Fibroblast of lung (primary cell): Measurements from ENCODE around the gene TMEM82. TPM values are rescaled to one million over a fixed set of nuclear protein-coding genes. Genes with fewer than 3 reads are reported as not detected.
A peak's percentile ranks its signal among the peaks of the same experiment; 100 is the strongest.

Source experiments
- DNase-seq, 2 donors: peaks; one replicate each; pipeline versions ENCODE4 v3.0.0 to v3.0.0-alpha.2; 2010; ENCODE audit warnings: low read depth in 2 of 2
- H2AFZ ChIP-seq: 2 replicates; pipeline ENCODE4 v1.5.1; 2012; ENCODE audit warnings: low read length, control low read depth, inconsistent platforms
- H3K27ac ChIP-seq: 2 replicates; pipeline ENCODE4 v1.5.1; 2011; ENCODE audit warnings: low read length, control low read depth; ENCODE audit not compliant: insufficient read depth
- H3K27me3 ChIP-seq: 2 replicates; pipeline ENCODE4 v1.5.1; 2011; ENCODE audit warnings: mild to moderate bottlenecking, low read length; ENCODE audit not compliant: control insufficient read depth, insufficient read depth
- H3K36me3 ChIP-seq: 2 replicates; pipeline ENCODE4 v1.5.1; 2011; ENCODE audit warnings: low read length; ENCODE audit not compliant: control insufficient read depth, insufficient read depth
- H3K4me1 ChIP-seq: 2 replicates; pipeline ENCODE4 v1.5.1; 2011; ENCODE audit warnings: low read length; ENCODE audit not compliant: control insufficient read depth, insufficient read depth; ENCODE audit errors: extremely low read depth
- H3K4me2 ChIP-seq: 2 replicates; pipeline ENCODE4 v1.5.1; 2011; ENCODE audit warnings: low read length, control low read depth; ENCODE audit not compliant: insufficient read depth; ENCODE audit errors: extremely low read depth
- H3K4me3 ChIP-seq, 4 experiments: fragments of 200-600 bp in 1 of 4; sonication (generic) in 1 of 4; replicated peaks in 1 of 4; 2 replicates each; pipeline ENCODE4 v1.5.1; 2011 to 2016; ENCODE audit warnings: low read length in 4 of 4, low read depth in 3 of 4, mild to moderate bottlenecking in 3 of 4, control low read depth in 2 of 4, inconsistent platforms in 1 of 4, mixed read lengths in 1 of 4; ENCODE audit not compliant: insufficient read depth in 1 of 4; ENCODE audit errors: control extremely low read depth in 1 of 4
- H3K79me2 ChIP-seq: 2 replicates; pipeline ENCODE4 v1.5.1; 2012; ENCODE audit warnings: mild to moderate bottlenecking, low read length, inconsistent platforms; ENCODE audit not compliant: control insufficient read depth, insufficient read depth
- H3K9ac ChIP-seq: 2 replicates; pipeline ENCODE4 v1.5.1; 2011; ENCODE audit warnings: mild to moderate bottlenecking, low read length, control low read depth; ENCODE audit not compliant: insufficient read depth
- H3K9me3 ChIP-seq: 2 replicates; pipeline ENCODE4 v1.5.1; 2012; ENCODE audit warnings: low read depth, low read length; ENCODE audit not compliant: control insufficient read depth, insufficient read depth
- H4K20me1 ChIP-seq: 2 replicates; pipeline ENCODE4 v1.5.1; 2011; ENCODE audit warnings: low read length; ENCODE audit not compliant: control insufficient read depth, insufficient read depth; ENCODE audit errors: extremely low read depth
- EZH2 ChIP-seq: IDR thresholded peaks from 2 replicates; pipeline ENCODE4 v1.5.1; 2012; ENCODE audit warnings: low read length, control low read depth, mild to moderate bottlenecking; ENCODE audit errors: missing control alignments
- polyA plus RNA-seq, 2 donors: library from polyadenylated mRNA; depleted of rRNA in 1 of 2; stranded (reverse) in 1 of 2; unstranded in 1 of 2; fragments of >200 nt; gene quantifications; 2 replicates each; pipeline ENCODE4 v1.2.1, GENCODE V29; 2011 to 2012; ENCODE audit warnings: missing spikeins in 1 of 2
- total RNA-seq: library from RNA; depleted of rRNA; stranded (reverse); fragments of >200 nt; gene quantifications from 2 replicates; pipeline ENCODE4 v1.2.1, GENCODE V29; 2014
- TF ChIP-seq, protein P1 (sequence below), 2 donors: IDR thresholded peaks in 1 of 2; conservative IDR thresholded peaks in 1 of 2; 1 replicate in 1 of 2; 2 replicates in 1 of 2; pipeline ENCODE4 v1.5.1; 2011 to 2012; ENCODE audit warnings: low read length in 2 of 2, control low read depth in 1 of 2, inconsistent platforms in 1 of 2, low read depth in 1 of 2, mild to moderate bottlenecking in 1 of 2

The TMEM82 gene
- total and polyA plus RNA-seq, 2 donors (not counting 1 experiment from before 2014, with no cell fraction given): not detected

DNA sequence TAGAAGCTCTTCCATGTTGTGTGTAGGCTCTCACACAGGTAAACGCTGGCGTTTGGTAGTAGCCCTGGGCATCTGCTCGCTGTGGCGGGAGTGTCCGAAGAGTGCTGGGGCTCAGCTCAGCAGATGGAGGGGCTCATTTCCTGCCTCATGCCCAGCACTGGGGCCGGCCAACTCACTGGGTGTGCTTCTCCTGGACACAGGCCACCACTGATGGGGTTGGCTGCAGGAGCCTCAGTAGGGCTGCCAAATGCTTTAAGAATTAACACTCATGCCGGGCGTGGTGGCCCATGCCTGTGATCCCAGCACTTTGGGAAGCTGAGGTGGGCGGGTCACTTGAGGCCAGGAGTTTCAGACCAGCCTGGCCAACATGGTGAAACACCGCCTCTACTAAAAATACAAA is 44.3 kb downstream of the TMEM82 start:
- DNase-seq: peak; percentile 72 to 79
- H2AFZ ChIP-seq: no peak overlapping the region
- TF ChIP-seq, protein P1, sequence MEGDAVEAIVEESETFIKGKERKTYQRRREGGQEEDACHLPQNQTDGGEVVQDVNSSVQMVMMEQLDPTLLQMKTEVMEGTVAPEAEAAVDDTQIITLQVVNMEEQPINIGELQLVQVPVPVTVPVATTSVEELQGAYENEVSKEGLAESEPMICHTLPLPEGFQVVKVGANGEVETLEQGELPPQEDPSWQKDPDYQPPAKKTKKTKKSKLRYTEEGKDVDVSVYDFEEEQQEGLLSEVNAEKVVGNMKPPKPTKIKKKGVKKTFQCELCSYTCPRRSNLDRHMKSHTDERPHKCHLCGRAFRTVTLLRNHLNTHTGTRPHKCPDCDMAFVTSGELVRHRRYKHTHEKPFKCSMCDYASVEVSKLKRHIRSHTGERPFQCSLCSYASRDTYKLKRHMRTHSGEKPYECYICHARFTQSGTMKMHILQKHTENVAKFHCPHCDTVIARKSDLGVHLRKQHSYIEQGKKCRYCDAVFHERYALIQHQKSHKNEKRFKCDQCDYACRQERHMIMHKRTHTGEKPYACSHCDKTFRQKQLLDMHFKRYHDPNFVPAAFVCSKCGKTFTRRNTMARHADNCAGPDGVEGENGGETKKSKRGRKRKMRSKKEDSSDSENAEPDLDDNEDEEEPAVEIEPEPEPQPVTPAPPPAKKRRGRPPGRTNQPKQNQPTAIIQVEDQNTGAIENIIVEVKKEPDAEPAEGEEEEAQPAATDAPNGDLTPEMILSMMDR (conservative IDR thresholded peaks at IDR 0.05 in 1 of 2, IDR thresholded peaks at IDR 0.05 in 1 of 2; ENCODE audit: low read depth in 1 of 2, low read length in 2 of 2): no peak
- no peak for TF ChIP-seq EZH2

GRCh38 chr1:15788624-15789301 is 46.5 kb downstream of the TMEM82 start:
- Histone ChIP-seq H3K9ac (no peak overlapping the region), H3K4me1 (peaks cover 4% of the 10 kb centered on the region), H3K27me3 (no peaks in the 10 kb centered on the region), H3K9me3 (no peaks in the 10 kb centered on the region), H3K27ac (no peak overlapping the region), H3K4me2 (no peak overlapping the region), H3K79me2 (no peaks in the 10 kb centered on the region), H3K36me3 (no peaks in the 10 kb centered on the region), H2AFZ (no peak overlapping the region), H4K20me1 (no peaks in the 10 kb centered on the region), H3K4me3 (no peak overlapping the region)
- TF ChIP-seq, protein P1 (conservative IDR thresholded peaks at IDR 0.05 in 1 of 2, IDR thresholded peaks at IDR 0.05 in 1 of 2; ENCODE audit: low read depth in 1 of 2, low read length in 2 of 2): no peak
- no peak for TF ChIP-seq EZH2
- peak; percentile 57 to 77 for DNase-seq

More for the DNA sequence above, 44.3 kb downstream of the TMEM82 start:
- H3K9me3 ChIP-seq: no peaks in the 10 kb centered on the region
- no peak overlapping the region for H3K27ac ChIP-seq
- H3K79me2 ChIP-seq: no peaks in the 10 kb centered on the region
- no peak overlapping the region for H3K4me3 ChIP-seq
- H3K27me3 ChIP-seq: no peaks in the 10 kb centered on the region
- no peak overlapping the region for H3K4me2 ChIP-seq
- H3K9ac ChIP-seq: no peak overlapping the region
- no peaks in the 10 kb centered on the region for H4K20me1 ChIP-seq
- no peaks in the 10 kb centered on the region for H3K36me3 ChIP-seq
- H3K4me1 ChIP-seq: peaks cover 4% of the 10 kb centered on the region

DNA sequence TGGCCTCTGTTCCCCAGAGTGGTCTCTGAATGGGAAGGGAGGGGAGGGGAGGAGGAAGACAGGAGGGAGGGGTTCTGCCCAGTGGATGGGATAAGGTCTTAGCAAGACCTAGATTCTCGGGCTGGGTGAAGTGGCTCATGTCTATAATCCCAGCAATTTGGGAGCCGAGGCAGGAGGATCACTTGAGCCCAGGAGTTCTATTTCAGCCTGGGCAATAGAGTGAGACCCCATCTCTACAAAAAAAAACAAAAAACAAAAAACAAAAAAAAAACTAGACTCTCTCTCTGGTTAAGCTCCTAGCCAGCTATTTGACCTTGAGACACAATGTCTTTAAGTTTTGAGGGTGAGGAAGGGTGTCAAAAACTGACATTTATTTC is 53.8 kb downstream of the TMEM82 start:
- H3K9me3 ChIP-seq: no peaks in the 10 kb centered on the region
- no peaks in the 10 kb centered on the region for H3K27me3 ChIP-seq
- H3K27ac ChIP-seq: peak overlapping the region; percentile 38
- no peak overlapping the region for H2AFZ ChIP-seq
- H3K4me2 ChIP-seq: no peak overlapping the region
- no peak overlapping the region for H3K9ac ChIP-seq
- H3K79me2 ChIP-seq: no peaks in the 10 kb centered on the region
- peaks cover 42% of the 10 kb centered on the region for H3K4me1 ChIP-seq
- TF ChIP-seq EZH2: no peak
- TF ChIP-seq, protein P1 (conservative IDR thresholded peaks at IDR 0.05 in 1 of 2, IDR thresholded peaks at IDR 0.05 in 1 of 2; ENCODE audit: low read depth in 1 of 2, low read length in 2 of 2): no peak
- H3K4me3 ChIP-seq: no peak overlapping the region
- no peaks in the 10 kb centered on the region for H3K36me3 ChIP-seq
- no peaks in the 10 kb centered on the region for H4K20me1 ChIP-seq
- no peak for DNase-seq

Other genes starting within 250 kb of the TMEM82 start
- 4.1 and 5.6 TPM in 2 replicates for gene CASP9, start 218.3 kb upstream of the TMEM82 start, total RNA-seq
- 6.4 and 8.3 TPM in 2 replicates for gene CASP9, start 218.3 kb upstream of the TMEM82 start, polyA plus RNA-seq
- 14.9 and 18.8 TPM in 2 replicates for gene DNAJC16, start 215.7 kb upstream of the TMEM82 start, total RNA-seq
- 15.3 and 18.9 TPM in 2 replicates for gene DNAJC16, start 215.7 kb upstream of the TMEM82 start, polyA plus RNA-seq
- gene AGMAT, start 157.4 kb upstream of the TMEM82 start, total RNA-seq: 1.0 and 1.2 TPM in 2 replicates
- 0.52 and 0.53 TPM in 2 replicates for gene AGMAT, start 157.4 kb upstream of the TMEM82 start, polyA plus RNA-seq
- 10.8 and 11.7 TPM in 2 replicates for gene DDI2, start 125.0 kb upstream of the TMEM82 start, total RNA-seq
- gene DDI2, start 125.0 kb upstream of the TMEM82 start, polyA plus RNA-seq: 6.4 and 9.3 TPM in 2 replicates
- 79.4 and 94.6 TPM in 2 replicates for gene PLEKHM2, start 58.2 kb upstream of the TMEM82 start, total RNA-seq
- gene PLEKHM2, start 58.2 kb upstream of the TMEM82 start, polyA plus RNA-seq: 27.3 and 32.3 TPM in 2 replicates
- 0.77 and 0.83 TPM in 2 replicates for gene SLC25A34, start 6.2 kb upstream of the TMEM82 start, total RNA-seq
- gene SLC25A34, start 6.2 kb upstream of the TMEM82 start, polyA plus RNA-seq: 0.23 and 0.35 TPM in 2 replicates
- 17.3 and 27.7 TPM in 2 replicates for gene FBLIM1, start 16.3 kb downstream of the TMEM82 start, total RNA-seq
- gene FBLIM1, start 16.3 kb downstream of the TMEM82 start, polyA plus RNA-seq: 35.8 and 86.2 TPM in 2 replicates
- 4.4 and 7.8 TPM in 2 replicates for gene UQCRHL, start 65.2 kb downstream of the TMEM82 start, total RNA-seq
- gene UQCRHL, start 65.2 kb downstream of the TMEM82 start, polyA plus RNA-seq: 1.3 and 2.7 TPM in 2 replicates
- 11.0 and 11.9 TPM in 2 replicates for gene SPEN, start 105.2 kb downstream of the TMEM82 start, total RNA-seq
- gene SPEN, start 105.2 kb downstream of the TMEM82 start, polyA plus RNA-seq: 3.8 and 5.1 TPM in 2 replicates
- 46.0 and 54.3 TPM in 2 replicates for gene ZBTB17, start 233.6 kb downstream of the TMEM82 start, total RNA-seq
- gene ZBTB17, start 233.6 kb downstream of the TMEM82 start, polyA plus RNA-seq: 12.6 and 20.4 TPM in 2 replicates